Measurements from ENCODE around the gene WASHC3.

The WASHC3 gene

GRCh38 chr12:102052192-102053061 lies 9.4 kb downstream of the WASHC3 start:
- no peak for ATAC-seq
- TF ChIP-seq TCF4 (CRISPR knock-in tag; IDR thresholded peaks at IDR 0.05; ENCODE audit: borderline replicate concordance): no peak
- TF ChIP-seq ZNF565 (CRISPR knock-in tag; conservative IDR thresholded peaks at IDR 0.05; ENCODE audit: low read depth): no peak
- TF ChIP-seq, protein P1, sequence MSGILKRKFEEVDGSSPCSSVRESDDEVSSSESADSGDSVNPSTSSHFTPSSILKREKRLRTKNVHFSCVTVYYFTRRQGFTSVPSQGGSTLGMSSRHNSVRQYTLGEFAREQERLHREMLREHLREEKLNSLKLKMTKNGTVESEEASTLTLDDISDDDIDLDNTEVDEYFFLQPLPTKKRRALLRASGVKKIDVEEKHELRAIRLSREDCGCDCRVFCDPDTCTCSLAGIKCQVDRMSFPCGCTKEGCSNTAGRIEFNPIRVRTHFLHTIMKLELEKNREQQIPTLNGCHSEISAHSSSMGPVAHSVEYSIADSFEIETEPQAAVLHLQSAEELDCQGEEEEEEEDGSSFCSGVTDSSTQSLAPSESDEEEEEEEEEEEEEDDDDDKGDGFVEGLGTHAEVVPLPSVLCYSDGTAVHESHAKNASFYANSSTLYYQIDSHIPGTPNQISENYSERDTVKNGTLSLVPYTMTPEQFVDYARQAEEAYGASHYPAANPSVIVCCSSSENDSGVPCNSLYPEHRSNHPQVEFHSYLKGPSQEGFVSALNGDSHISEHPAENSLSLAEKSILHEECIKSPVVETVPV (CRISPR knock-in tag; IDR thresholded peaks at IDR 0.05): no peak
- TF ChIP-seq GLIS3 (CRISPR knock-in tag; IDR thresholded peaks at IDR 0.05): no peak
- TF ChIP-seq ZNF70 (CRISPR knock-in tag; IDR thresholded peaks at IDR 0.05): no peak
- no peak for TF ChIP-seq ZNF8 (CRISPR knock-in tag; IDR thresholded peaks at IDR 0.05)

DNA sequence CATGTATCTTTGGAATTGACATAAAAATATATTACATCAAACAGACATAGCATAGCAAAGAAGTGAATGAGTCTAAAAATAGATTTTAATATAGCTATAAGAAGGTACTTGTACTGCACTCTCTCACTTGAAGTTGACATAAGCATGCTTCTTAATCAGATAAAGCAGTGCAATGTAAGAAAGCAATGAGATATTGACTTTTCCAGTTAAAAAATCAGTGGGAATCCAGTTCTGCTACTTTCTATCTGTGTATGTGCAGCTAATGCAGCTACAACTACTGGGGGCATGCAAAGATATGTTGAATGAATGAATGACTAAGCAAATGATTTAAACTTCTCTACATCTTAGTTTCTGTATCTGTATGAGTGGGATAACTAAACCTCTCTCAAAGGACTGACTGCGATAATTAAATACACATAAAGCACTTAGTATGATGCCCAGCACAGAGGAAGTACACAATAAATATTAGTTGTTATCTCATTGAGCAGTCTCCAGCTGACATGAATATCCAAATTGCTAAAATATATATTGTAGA lies 10.3 kb downstream of the WASHC3 start:
- ATAC-seq: no peak
- no peak for TF ChIP-seq GLIS3 (CRISPR knock-in tag; IDR thresholded peaks at IDR 0.05)
- TF ChIP-seq ZC3H10 (CRISPR knock-in tag; IDR thresholded peaks at IDR 0.05): no peak
- TF ChIP-seq CREB5 (CRISPR knock-in tag; IDR thresholded peaks at IDR 0.05; ENCODE audit: low read depth): no peak
- no peak for TF ChIP-seq ZFP30 (CRISPR knock-in tag; IDR thresholded peaks at IDR 0.05)
- TF ChIP-seq ARNTL (CRISPR knock-in tag; IDR thresholded peaks at IDR 0.05; ENCODE audit: borderline replicate concordance, low read depth): no peak
- TF ChIP-seq ZNF565 (CRISPR knock-in tag; conservative IDR thresholded peaks at IDR 0.05; ENCODE audit: low read depth): no peak
- TF ChIP-seq PPARA (CRISPR knock-in tag; IDR thresholded peaks at IDR 0.05; ENCODE audit: borderline replicate concordance): no peak
- TF ChIP-seq OSR1 (CRISPR knock-in tag; IDR thresholded peaks at IDR 0.05): no peak
- TF ChIP-seq, protein P2, sequence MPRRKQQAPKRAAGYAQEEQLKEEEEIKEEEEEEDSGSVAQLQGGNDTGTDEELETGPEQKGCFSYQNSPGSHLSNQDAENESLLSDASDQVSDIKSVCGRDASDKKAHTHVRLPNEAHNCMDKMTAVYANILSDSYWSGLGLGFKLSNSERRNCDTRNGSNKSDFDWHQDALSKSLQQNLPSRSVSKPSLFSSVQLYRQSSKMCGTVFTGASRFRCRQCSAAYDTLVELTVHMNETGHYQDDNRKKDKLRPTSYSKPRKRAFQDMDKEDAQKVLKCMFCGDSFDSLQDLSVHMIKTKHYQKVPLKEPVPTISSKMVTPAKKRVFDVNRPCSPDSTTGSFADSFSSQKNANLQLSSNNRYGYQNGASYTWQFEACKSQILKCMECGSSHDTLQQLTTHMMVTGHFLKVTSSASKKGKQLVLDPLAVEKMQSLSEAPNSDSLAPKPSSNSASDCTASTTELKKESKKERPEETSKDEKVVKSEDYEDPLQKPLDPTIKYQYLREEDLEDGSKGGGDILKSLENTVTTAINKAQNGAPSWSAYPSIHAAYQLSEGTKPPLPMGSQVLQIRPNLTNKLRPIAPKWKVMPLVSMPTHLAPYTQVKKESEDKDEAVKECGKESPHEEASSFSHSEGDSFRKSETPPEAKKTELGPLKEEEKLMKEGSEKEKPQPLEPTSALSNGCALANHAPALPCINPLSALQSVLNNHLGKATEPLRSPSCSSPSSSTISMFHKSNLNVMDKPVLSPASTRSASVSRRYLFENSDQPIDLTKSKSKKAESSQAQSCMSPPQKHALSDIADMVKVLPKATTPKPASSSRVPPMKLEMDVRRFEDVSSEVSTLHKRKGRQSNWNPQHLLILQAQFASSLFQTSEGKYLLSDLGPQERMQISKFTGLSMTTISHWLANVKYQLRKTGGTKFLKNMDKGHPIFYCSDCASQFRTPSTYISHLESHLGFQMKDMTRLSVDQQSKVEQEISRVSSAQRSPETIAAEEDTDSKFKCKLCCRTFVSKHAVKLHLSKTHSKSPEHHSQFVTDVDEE (CRISPR knock-in tag; IDR thresholded peaks at IDR 0.05): no peak
- TF ChIP-seq TCF4 (CRISPR knock-in tag; IDR thresholded peaks at IDR 0.05; ENCODE audit: borderline replicate concordance): no peak
- TF ChIP-seq, protein P3, sequence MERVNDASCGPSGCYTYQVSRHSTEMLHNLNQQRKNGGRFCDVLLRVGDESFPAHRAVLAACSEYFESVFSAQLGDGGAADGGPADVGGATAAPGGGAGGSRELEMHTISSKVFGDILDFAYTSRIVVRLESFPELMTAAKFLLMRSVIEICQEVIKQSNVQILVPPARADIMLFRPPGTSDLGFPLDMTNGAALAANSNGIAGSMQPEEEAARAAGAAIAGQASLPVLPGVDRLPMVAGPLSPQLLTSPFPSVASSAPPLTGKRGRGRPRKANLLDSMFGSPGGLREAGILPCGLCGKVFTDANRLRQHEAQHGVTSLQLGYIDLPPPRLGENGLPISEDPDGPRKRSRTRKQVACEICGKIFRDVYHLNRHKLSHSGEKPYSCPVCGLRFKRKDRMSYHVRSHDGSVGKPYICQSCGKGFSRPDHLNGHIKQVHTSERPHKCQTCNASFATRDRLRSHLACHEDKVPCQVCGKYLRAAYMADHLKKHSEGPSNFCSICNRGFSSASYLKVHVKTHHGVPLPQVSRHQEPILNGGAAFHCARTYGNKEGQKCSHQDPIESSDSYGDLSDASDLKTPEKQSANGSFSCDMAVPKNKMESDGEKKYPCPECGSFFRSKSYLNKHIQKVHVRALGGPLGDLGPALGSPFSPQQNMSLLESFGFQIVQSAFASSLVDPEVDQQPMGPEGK (CRISPR knock-in tag; IDR thresholded peaks at IDR 0.05; ENCODE audit: borderline replicate concordance): no peak
- no peak for TF ChIP-seq BACH2 (CRISPR knock-in tag; IDR thresholded peaks at IDR 0.05; ENCODE audit: borderline replicate concordance)
- TF ChIP-seq RARB (CRISPR knock-in tag; IDR thresholded peaks at IDR 0.05): no peak
- TF ChIP-seq TOX (CRISPR knock-in tag; IDR thresholded peaks at IDR 0.05; ENCODE audit: borderline replicate concordance): no peak
- TF ChIP-seq ISL1 (CRISPR knock-in tag; IDR thresholded peaks at IDR 0.05): no peak
- TF ChIP-seq, protein P4, sequence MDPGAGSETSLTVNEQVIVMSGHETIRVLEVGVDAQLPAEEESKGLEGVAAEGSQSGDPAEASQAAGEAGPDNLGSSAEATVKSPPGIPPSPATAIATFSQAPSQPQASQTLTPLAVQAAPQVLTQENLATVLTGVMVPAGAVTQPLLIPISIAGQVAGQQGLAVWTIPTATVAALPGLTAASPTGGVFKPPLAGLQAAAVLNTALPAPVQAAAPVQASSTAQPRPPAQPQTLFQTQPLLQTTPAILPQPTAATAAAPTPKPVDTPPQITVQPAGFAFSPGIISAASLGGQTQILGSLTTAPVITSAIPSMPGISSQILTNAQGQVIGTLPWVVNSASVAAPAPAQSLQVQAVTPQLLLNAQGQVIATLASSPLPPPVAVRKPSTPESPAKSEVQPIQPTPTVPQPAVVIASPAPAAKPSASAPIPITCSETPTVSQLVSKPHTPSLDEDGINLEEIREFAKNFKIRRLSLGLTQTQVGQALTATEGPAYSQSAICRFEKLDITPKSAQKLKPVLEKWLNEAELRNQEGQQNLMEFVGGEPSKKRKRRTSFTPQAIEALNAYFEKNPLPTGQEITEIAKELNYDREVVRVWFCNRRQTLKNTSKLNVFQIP (CRISPR knock-in tag; IDR thresholded peaks at IDR 0.05; ENCODE audit: borderline replicate concordance, low read depth): no peak
